Measurements from ENCODE around the gene TAOK3.

DNA sequence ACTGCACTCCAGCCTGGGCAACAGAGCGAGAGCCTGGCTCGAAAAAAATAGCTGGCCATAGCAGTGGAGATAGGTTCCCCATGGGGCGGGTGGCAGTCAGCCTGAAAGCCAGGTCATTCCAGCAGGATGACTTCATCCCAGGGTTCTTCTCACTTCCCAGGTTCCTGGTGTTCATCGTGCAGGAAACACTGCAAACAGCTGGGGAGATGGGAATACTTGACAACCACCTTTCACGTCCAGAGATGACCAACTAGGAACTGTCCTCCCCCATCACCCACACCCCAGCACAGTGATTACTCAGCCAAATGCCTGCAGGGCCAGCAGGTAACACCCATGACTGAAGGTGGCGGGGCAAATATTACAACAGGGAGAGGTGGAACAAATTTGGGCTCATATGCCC lies 270.6 kb downstream of the TAOK3 start:
- TF ChIP-seq, protein P1, sequence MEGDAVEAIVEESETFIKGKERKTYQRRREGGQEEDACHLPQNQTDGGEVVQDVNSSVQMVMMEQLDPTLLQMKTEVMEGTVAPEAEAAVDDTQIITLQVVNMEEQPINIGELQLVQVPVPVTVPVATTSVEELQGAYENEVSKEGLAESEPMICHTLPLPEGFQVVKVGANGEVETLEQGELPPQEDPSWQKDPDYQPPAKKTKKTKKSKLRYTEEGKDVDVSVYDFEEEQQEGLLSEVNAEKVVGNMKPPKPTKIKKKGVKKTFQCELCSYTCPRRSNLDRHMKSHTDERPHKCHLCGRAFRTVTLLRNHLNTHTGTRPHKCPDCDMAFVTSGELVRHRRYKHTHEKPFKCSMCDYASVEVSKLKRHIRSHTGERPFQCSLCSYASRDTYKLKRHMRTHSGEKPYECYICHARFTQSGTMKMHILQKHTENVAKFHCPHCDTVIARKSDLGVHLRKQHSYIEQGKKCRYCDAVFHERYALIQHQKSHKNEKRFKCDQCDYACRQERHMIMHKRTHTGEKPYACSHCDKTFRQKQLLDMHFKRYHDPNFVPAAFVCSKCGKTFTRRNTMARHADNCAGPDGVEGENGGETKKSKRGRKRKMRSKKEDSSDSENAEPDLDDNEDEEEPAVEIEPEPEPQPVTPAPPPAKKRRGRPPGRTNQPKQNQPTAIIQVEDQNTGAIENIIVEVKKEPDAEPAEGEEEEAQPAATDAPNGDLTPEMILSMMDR (IDR thresholded peaks at IDR 0.05; ENCODE audit: low read length) = no peak
- no peak for TF ChIP-seq EZH2phosphoT487 (IDR thresholded peaks at IDR 0.05; ENCODE audit: low read length)
